ENCODE results near the gene OPA1. TPM values are rescaled to one million over a fixed set of nuclear protein-coding genes. Genes with fewer than 3 reads are reported as not detected.
A peak's percentile ranks its signal among the peaks of the same experiment; 100 is the strongest.

Gene OPA1
- total and polyA plus RNA-seq, 2 experiments from 2014 or later: 24.9 to 89.9 TPM

GRCh38 chr3:193729601-193730000, 136.6 kb downstream of the OPA1 start:
- DNase-seq (ENCODE audit: low spot score): no peak
- Mint-ChIP-seq H3K4me1 (peaks cover 30% of the 10 kb centered on the region), H3K9me3 (no peaks in the 10 kb centered on the region), H3K27ac (no peak overlapping the region), H3K4me3 (no peak overlapping the region), H3K36me3 (ENCODE audit: low read depth) (no peaks in the 10 kb centered on the region), H3K27me3 (ENCODE audit: insufficient read depth, low read depth, poor library complexity) (peaks cover 17% of the 10 kb centered on the region)
- H3K9me2 ChIP-seq (ENCODE audit: insufficient read depth): no peaks in the 10 kb centered on the region
- ATAC-seq: no peak
- TF ChIP-seq EZH2phosphoT487 (IDR thresholded peaks at IDR 0.05; ENCODE audit: unreplicated experiment): no peak
- TF ChIP-seq CREB1 (CRISPR knock-in tag; IDR thresholded peaks at IDR 0.05; ENCODE audit: low read depth): no peak
- TF ChIP-seq CTCF (conservative IDR thresholded peaks at IDR 0.05; ENCODE audit: low read depth in 2 of 2): no peak
- TF ChIP-seq NANOG (IDR thresholded peaks at IDR 0.05; ENCODE audit: borderline replicate concordance): no peak
- TF ChIP-seq ZNF462 (CRISPR knock-in tag; IDR thresholded peaks at IDR 0.05): no peak
- TF ChIP-seq REST (IDR thresholded peaks at IDR 0.05; ENCODE audit: unreplicated experiment): no peak
- TF ChIP-seq POLR2AphosphoS5 (IDR thresholded peaks at IDR 0.05; ENCODE audit: low read depth): no peak
- TF ChIP-seq ETS1 (IDR thresholded peaks at IDR 0.05): no peak
- no peak for TF ChIP-seq JUNB (IDR thresholded peaks at IDR 0.05; ENCODE audit: unreplicated experiment)
- TF ChIP-seq STAT1 (IDR thresholded peaks at IDR 0.05; ENCODE audit: unreplicated experiment): no peak
- TF ChIP-seq ZNF114 (CRISPR knock-in tag; IDR thresholded peaks at IDR 0.05): no peak
- TF ChIP-seq ZNF331 (CRISPR knock-in tag; IDR thresholded peaks at IDR 0.05; ENCODE audit: low read depth): no peak
- no peak for TF ChIP-seq EZH2 (IDR thresholded peaks at IDR 0.05; ENCODE audit: low read depth, unreplicated experiment)
- no peaks in the 10 kb centered on the region for H3F3A ChIP-seq (replicated peaks; ENCODE audit: low read depth)
- H3K79me2 ChIP-seq (replicated peaks; ENCODE audit: insufficient read depth): no peaks in the 10 kb centered on the region
- peaks cover 21% of the 10 kb centered on the region for H3K4me1 ChIP-seq (ENCODE audit: insufficient read depth)
- H4K20me1 ChIP-seq (replicated peaks; ENCODE audit: insufficient read depth): no peaks in the 10 kb centered on the region
- H3K4me2 ChIP-seq: no peak overlapping the region
- H3K27ac ChIP-seq (ENCODE audit: low read depth): no peak overlapping the region
- no peaks in the 10 kb centered on the region for H3K36me3 ChIP-seq (ENCODE audit: insufficient read depth)
- no peak overlapping the region for H3K4me3 ChIP-seq
- 0 out of 2 replicates have a peak overlapping the region, but pooled peaks have one; percentile 9 for H2AFZ ChIP-seq
- H3K27me3 ChIP-seq (ENCODE audit: insufficient read depth): no peaks in the 10 kb centered on the region

Measured in GM23338 (cell line).